ENCODE data around the gene SMC1A. TPM values are rescaled to one million over a fixed set of nuclear protein-coding genes. Genes with fewer than 3 reads are reported as not detected.
"Not testable (repeated sequence)": the region's sequence is repeated elsewhere in the genome, so short reads cannot be mapped to it uniquely, and the experiment has no call there.

The SMC1A gene
- total RNA-seq = 50.6 TPM
- long read RNA-seq, partial matches to known transcripts = 118 of 139 reads
- long read RNA-seq, other reads (novel, unspliced or antisense) = 21 of 139 reads

DNA sequence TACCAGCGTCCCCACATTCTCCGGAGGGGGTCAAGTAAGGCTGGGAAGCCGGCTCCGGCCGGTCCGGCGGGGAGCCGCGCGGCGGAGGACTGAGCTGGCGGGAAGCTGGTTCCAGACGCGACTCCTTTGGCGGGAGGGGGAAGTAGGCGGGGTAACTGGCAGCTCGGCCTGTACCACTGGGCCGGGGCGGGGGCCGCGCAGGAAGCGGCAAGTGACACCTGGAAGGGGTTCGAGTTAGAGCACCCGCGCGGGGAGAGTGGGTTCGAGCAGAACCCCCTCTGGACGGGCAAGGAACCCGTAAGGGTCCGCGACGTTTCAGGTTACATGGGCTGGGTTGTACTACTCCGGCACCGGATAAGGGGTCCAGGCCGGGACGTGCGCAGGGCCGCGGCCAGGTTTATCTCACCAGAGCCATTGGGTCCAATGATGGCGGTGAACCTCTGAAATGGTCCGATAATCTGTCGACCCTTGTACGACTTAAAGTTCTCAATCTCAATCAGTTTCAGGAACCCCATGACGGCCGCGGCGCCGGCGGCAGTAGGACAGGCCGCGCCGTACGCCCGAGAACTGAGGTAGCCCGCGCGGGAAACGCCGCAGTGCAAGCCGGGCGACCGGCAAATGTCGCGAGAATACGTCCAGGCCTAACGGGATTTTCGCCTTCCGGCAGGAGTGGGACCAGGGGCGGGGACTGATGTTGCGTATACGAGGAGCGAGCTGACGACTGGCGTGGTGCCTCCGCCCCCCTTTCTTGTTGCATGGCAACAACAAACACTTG is at the start of gene SMC1A:
TSS of gene SMC1A (minus strand) at position 569 of the 775 bp plus-strand sequence. CDS start at position 515, 54 bp downstream.
- peak; percentile 100 for DNase-seq (ENCODE audit: low spot score)

- no peak for DNase-seq (ENCODE audit: low spot score)
Measured at GRCh38 chrX:53471346-53471745, 48.9 kb upstream of the SMC1A start.

- not testable (repeated sequence) for DNase-seq (ENCODE audit: low spot score)
Measured at GRCh38 chrX:53468659-53469058, 46.2 kb upstream of the SMC1A start.

DNA sequence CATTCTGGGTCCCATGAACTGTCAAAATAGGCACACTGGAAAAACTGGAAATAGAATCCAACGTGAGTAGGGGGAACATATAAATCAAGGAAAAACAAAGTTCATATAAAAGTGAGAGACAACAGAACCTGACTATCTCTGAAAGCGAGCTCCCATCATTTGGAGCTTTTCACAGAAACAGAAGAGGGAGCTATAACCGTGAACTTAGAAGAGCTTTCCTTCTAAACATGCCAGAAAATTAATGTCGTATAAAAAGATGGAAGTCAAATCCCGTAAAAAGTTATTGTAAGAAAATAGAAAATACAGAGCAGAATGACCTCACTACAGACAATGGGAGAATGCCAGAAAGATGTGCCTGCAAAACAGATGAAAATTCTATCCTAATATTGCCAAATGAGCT is 35.6 kb upstream of the SMC1A start:
- no peak for DNase-seq (ENCODE audit: low spot score)

- no peak for DNase-seq (ENCODE audit: low spot score)
Measured at GRCh38 chrX:53456254-53456653, 33.8 kb upstream of the SMC1A start.

- no peak for DNase-seq (ENCODE audit: low spot score)
Measured at GRCh38 chrX:53452812-53453211, 30.4 kb upstream of the SMC1A start.

DNA sequence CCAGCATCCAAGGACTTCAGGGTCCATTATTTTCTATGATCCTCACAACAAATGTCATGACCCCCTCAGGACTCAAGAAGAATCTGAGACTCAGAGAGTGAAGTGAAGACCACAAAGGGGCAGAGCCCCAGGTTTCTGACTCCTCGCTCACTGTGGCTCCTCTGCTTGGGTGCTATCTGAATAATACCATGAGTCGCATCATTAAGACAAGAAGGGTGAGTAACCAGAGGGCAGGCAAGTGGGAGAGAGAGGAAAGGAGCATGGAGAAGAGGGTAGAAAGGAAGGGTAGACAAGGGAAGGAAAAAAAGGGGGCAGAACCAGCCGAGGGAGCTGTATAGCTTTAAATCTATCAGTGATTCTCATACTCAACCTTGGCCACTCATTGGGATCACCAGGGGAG is 27.2 kb upstream of the SMC1A start:
- DNase-seq (ENCODE audit: low spot score) = no peak

DNA sequence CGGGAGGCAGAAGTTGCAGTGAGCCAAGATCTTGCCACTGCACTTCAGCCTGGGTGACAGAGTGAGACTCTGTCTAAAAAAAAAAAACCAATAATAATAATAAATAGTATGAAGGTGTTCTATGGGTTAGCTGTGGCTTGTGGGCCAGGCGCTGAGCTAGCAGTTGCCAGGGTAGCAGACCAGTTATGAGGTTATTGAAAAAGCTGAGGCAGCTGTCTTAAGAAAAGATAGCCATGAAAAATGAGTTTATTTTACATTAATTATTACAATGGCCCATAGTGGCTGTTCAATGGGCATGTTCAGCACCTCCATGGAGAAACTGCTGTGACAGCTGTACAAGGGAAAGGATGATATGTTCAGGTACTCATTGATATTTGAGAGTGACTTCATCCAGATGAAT is 25.0 kb upstream of the SMC1A start:
- no peak for DNase-seq (ENCODE audit: low spot score)

GRCh38 chrX:53445977-53446376 is 23.5 kb upstream of the SMC1A start:
- DNase-seq (ENCODE audit: low spot score) = no peak

DNA sequence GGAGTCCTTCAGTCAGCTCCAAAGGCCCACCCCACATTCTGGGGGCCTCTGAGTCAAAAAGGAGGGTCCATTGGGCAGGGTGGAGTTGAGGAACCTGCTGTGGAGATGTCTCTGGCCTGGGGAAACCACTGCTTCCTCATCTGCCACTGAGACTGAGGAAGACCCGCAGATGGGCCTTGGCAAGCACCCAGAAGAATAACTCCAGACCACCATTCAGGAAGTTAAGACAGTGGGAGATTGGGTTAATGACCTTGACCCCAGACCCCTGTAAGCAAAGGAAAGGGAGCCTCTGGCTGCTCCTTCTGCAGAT is 19.8 kb upstream of the SMC1A start:
- no peak for DNase-seq (ENCODE audit: low spot score)

DNA sequence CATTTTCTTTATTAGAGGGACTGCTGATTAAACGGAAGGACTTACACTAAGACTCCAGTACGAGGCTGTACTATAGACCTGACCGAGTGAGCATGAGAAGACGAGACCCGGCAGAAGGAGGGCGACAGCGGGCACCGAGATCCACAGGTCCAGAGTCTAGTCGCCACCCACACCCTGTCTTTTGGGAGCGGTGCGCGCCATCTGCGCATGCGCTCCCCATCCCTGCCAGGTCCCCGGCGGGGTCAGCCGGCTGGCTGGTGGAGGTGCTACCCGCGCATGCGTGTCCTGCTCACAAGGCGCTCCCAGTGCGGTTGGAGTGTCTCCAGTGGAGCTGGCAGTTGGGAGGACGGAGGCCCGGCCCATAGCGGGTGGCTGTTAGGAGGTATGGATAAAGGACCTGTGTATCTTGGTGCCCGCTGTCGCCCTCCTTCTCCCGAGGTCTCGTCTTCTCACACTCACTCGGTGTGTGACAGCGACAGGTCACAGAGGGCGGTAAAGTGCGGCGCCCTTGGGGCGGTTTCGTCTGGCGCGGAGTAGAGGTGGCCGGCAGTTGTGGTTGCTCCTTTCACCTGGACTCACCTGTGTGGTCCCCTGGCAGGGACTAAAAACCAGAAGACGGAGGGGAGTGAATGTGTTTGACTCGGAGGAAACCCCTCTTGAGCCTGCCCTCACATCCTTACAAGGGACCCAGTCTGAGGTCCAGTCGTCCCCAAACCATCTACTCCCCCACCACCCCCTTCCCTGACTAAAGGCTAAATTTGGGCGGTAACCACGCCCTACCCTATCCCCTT is 19.3 kb upstream of the SMC1A start:
- DNase-seq (ENCODE audit: low spot score) = peak; percentile 92

GRCh38 chrX:53440621-53441517 is 18.4 kb upstream of the SMC1A start:
- DNase-seq (ENCODE audit: low spot score) = peak; percentile 91

GRCh38 chrX:53440101-53440500 is 17.6 kb upstream of the SMC1A start:
- DNase-seq (ENCODE audit: low spot score) = no peak

DNA sequence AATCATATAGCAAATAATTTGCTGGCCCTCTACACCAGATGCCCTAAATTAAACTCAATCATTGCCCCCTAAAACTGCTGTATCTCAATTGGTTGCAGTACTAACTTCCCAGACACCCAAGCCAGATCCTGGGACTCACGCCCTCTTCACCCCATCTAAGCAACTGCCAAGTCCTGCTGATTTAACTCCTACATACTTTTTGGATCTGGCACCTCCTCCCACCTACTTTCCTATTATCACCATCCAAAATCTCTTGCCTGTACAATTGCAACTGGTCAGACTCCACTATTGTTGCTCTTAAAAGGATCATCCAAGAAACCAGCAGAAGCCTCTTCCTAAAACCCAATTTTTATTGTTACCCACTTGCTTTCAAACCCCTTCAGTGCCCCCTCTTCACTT is 16.4 kb upstream of the SMC1A start:
- no peak for DNase-seq (ENCODE audit: low spot score)

GRCh38 chrX:53438174-53438831 is 15.8 kb upstream of the SMC1A start:
- no peak for DNase-seq (ENCODE audit: low spot score)

- DNase-seq (ENCODE audit: low spot score) = no peak
Measured at GRCh38 chrX:53437206-53437605, 14.8 kb upstream of the SMC1A start.

DNA sequence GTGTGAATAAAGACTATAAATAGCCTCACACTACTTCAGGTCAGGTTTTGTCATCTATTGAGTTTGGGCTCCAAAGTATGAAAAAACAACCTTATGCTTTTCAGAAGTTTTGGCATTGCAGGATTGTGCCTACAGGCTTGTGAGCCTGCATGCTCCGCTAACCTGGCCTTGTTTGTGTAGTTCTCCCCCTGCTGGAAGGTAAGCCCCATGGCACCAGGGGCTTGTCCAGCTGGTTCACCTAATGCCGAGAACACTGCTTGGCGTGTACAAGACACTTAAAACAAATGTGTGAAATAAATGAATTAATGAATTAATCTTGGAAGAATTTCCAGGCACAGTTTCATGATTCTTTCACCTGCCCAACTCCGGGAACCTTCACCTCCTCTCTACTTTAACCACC is 13.5 kb upstream of the SMC1A start:
- no peak for DNase-seq (ENCODE audit: low spot score)

DNA sequence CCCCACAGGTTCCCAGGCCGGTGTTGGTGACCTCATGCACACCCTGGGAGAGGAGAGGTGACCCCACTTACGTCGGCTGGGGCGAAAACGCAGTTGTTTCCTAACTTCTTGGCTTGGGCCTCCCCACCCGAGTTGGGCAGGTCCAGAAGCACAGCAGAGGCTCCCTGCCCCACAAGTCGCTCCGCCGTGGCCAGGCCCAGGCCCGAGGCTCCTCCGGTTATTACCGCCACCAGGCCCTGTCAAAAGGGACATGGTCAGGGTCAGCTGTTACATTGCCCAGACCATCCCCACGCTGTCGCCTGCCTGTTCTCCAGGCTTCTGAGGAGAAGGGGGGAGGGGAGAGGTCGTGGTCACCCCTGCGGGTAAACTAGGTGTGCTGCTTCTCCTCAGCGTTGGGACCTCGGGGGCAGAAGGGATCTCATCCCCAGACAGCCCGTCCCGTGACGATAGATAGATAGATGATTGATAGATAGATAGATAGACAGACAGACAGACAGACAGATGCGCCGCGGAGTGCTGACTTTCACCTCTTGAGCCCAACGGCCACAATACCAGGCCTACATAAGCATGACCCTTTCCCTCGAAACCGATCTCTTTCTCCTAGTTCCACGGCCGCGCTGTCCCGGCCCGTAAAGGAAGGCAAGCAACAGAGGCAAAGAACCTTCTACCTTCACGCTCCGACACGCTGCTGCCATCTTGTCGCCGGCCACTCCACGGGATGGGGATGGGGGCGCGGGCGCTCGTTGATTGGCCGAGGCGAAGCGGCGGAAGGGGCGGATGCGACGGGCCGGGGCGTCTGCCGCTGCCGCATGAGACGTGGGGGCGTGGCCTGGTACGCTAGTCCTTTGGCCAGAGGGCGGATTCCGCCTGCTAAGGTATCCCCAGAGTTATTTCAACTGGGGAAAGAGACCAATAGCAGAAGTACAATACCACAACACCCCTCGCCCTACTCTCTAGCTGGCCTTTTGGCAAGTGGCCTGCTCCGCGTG is 11.5 kb upstream of the SMC1A start, which contains the start of gene HSD17B10:
TSS of gene HSD17B10 (minus strand) at position 720 of the 989 bp plus-strand sequence. CDS start at position 695, 25 bp downstream.
- DNase-seq (ENCODE audit: low spot score) = peak; percentile 94

GRCh38 chrX:53430231-53430630 is 7.8 kb upstream of the SMC1A start:
- DNase-seq (ENCODE audit: low spot score) = no peak

- no peak for DNase-seq (ENCODE audit: low spot score)
Measured at GRCh38 chrX:53429755-53430154, 7.3 kb upstream of the SMC1A start.
